A549 (cell line): ENCODE results near the gene NKIRAS1.

Source experiments
- CEBPB ChIP-seq, 2 experiments: fragments of >200 bp in 1 of 2; sonication (Bioruptor Twin) in 1 of 2; formaldehyde crosslinking in 1 of 2; IDR thresholded peaks; 2 replicates each; pipeline ENCODE4 v1.6.1; 2012 to 2016
- CHD2 ChIP-seq: fragments of 150-350 bp; IDR thresholded peaks from 2 replicates; pipeline ENCODE4 v1.6.1; 2014; ENCODE audit warnings: low read length; ENCODE audit not compliant: partially characterized antibody
- CHD4 ChIP-seq: fragments of 200-600 bp; sonication (generic); IDR thresholded peaks from 2 replicates; pipeline ENCODE4 v1.6.1; 2016; ENCODE audit warnings: antibody characterized with exemption, mild to moderate bottlenecking, borderline replicate concordance
- CTCF ChIP-seq: fragments of >200 bp; sonication (Bioruptor Twin); formaldehyde crosslinking; IDR thresholded peaks from 3 replicates; pipeline ENCODE4 v1.5.1; 2016
- E2F6 ChIP-seq: IDR thresholded peaks from 2 replicates; pipeline ENCODE4 v1.6.1; 2012; ENCODE audit warnings: low read depth, borderline replicate concordance
- GATA3 ChIP-seq: IDR thresholded peaks from 2 replicates; pipeline ENCODE4 v1.6.1; 2012; ENCODE audit warnings: borderline replicate concordance
- HES2 ChIP-seq: fragments of >200 bp; sonication (Bioruptor Twin); formaldehyde crosslinking; IDR thresholded peaks from 2 replicates; pipeline ENCODE4 v1.6.1; 2016
- HOXB5 ChIP-seq: fragments of 250-450 bp; sonication (Bioruptor Pico); IDR thresholded peaks from 2 replicates; pipeline ENCODE4 v1.5.0; 2020; ENCODE audit warnings: mild to moderate bottlenecking, moderate library complexity
- MYC ChIP-seq: IDR thresholded peaks from 2 replicates; pipeline ENCODE4 v1.6.1; 2012; ENCODE audit warnings: mild to moderate bottlenecking, inconsistent platforms, low read length, improper control_type of control experiment, borderline replicate concordance
- NFE2L2 ChIP-seq: fragments of 150-350 bp; conservative IDR thresholded peaks from 2 replicates; pipeline ENCODE4 v1.6.1; 2014; ENCODE audit warnings: low read length
- POLR2A ChIP-seq: IDR thresholded peaks from 2 replicates; pipeline ENCODE4 v1.6.1; 2012; ENCODE audit warnings: mild to moderate bottlenecking, low read length
- RCOR1 ChIP-seq: fragments of 150-350 bp; IDR thresholded peaks from 2 replicates; pipeline ENCODE4 v1.6.1; 2014; ENCODE audit warnings: antibody characterized with exemption, low read length, low read depth
- TF ChIP-seq, protein P1 (sequence below): IDR thresholded peaks from 2 replicates; pipeline ENCODE4 v1.6.1; 2012

- TF ChIP-seq CTCF (no peak), RCOR1 (no peak), E2F6 (no peak), GATA3 (no peak), CHD2 (no peak), CHD4 (no peak), NFE2L2 (no peak), CEBPB (IDR thresholded peaks at IDR 0.05) (no peak), MYC (no peak), POLR2A (no peak), HOXB5 (CRISPR knock-in tag) (no peak), HES2 (no peak)
- TF ChIP-seq, protein P1, sequence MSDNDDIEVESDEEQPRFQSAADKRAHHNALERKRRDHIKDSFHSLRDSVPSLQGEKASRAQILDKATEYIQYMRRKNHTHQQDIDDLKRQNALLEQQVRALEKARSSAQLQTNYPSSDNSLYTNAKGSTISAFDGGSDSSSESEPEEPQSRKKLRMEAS: no peak
Measured at GRCh38 chr3:23926246-23926645, 9.5 kb upstream of the NKIRAS1 start.
